ENCODE data around the gene CROCC2.

Gene CROCC2

DNA sequence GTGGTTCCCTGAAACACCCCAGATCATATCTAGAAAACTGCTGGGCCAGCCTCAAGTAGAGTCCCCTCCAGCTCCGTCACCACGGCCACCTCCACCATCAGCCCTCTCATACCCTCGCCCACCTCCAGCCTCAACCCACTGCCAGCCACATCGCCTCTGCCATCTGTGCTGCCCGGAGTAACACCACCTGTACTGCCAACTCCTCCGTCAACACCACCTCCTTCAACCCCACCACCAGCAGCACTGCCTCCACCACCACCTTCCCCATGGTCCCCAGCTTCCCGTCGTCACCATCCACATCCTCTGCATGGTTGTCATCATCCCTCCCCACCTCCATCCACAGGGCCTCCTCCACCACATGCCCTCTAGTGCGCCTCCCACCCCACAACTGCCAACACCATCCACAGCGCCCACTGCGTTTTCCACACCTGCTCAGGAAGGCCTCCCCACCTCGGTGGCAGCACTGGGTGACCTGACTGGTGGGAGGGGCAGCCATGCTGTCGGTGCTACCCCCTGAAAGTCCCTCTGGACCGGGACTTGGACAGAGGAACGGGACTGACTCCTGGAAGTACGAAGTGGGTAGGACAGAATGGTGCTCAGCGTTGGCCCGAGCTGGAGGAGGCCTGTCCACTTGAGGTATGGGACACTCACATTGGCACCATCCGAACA, 93.9 kb downstream of the CROCC2 start:
- DNase-seq, result peak; percentile 3
- ATAC-seq, result no peak

DNA sequence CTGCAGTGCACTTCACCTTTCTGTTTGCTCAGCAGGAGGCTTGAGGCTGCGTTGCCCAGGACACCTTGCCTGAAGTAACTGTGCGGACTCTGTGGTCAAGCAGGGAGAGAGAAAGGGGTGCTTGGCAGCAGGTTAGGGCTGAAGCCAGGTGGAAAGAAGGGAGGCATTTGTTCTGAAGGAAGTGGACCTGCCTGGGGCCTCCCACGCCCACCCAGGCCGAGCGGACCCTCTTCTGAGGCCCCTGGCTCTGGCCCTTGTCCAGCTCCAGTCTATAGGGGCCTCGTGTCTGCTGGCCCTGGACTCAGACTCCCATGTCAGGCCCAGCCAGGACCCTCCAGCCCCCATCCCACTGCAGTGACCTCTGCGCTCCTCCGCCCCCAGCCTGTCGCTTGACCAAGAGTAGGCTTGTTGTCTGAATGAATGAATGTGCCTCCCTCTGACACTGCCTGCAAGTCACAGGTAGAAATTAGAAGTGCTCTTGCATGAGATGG, 94.7 kb downstream of the CROCC2 start:
- peak; percentile 2 for DNase-seq
- ATAC-seq, result no peak

DNA sequence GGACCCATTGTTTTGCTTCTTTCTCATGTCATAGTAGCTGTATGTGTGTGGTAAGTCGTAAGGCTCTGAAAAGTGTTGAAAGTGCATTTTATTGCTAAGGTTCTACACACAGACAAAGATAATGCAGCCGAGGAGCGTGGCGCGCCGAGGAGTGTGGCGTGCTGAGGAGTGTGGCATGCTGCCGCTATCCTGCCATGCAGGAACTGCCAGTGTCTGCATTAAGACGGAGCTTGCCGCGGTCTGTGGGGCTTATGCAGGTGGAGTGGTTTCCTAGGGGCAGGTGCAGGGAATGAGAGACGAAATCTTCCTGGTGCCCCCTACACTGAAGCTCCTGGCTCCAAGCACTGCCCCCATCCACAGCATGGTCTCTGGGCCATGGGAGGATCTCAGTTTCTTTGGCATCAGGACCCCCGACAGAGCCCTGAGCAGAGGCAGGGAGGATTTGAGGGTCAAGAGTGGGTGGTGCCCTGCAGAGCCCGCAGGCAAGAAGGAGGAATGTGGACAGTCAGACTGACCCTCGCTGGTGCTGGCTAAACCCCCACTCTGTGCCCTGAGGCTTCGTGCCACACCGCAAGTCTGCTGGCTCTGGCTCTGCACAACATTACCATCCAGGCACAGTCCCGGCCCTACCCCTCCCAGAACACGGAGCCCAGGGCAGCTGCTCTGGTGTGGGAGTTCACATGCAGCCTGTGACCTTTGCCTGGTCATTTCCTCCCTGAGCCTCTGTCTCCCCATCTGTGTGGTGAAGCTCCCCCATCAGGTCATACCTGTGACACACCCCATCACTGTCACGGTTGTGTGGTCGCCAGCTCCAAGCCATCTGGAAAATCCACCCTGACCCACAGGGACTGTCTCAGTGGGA, 95.5 kb downstream of the CROCC2 start:
- DNase-seq, result peak; percentile 5
- peak; percentile 15 for ATAC-seq

DNA sequence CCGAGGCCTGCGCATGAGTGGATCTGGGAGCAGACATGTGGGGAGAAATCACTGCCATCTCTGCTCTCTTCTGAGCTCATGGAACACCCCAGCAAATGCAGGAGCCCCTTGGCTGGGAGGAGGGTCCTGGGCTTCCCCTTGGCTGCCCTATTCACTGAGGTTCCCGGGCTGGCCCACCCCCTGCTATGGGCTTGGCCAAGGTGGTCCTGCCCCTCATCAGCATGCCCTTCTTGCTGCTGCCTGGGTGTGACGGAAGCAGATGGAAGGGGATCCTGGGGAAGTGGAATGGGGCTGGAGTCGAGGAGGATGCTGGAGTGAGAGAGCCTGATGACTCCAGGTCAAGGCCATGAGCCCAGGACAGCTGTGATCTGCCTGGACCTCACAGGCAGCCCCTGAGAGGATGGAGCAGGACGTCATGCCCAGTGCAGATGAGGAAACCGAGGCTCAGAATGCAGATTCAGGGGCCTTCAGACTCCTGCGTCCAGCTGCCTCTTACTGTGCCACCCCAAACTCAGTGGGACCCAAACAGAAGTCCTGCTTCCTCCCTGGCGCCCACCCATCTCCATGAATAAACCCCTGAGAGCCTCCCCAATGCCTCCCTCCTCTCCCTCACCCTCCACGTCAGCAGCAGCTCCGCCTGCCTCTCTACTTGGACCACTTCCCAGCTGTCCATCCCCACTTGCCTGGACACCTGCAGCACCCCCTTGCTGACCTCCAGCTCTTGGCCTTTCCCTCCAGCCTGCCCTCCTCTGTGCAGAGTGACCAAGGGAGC, 96.3 kb downstream of the CROCC2 start:
- DNase-seq (no peak), ATAC-seq (no peak)

DNA sequence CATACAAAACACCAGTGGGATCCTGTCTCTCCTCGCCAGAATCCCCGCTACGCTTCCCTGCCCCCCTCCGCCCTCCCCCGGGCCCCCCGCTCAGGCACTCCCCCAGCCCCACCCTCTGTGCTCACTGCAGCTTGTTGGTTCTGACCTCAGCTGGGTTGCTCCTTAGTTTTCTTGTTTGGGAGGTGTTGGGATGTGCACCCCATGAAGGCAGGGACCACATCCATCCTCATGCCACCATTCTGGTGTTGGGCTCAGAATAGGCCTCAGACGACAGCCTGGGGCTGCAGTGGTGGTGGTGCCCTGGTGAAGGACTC, 96.9 kb downstream of the CROCC2 start:
- no peak for ATAC-seq
- DNase-seq, result no peak

DNA sequence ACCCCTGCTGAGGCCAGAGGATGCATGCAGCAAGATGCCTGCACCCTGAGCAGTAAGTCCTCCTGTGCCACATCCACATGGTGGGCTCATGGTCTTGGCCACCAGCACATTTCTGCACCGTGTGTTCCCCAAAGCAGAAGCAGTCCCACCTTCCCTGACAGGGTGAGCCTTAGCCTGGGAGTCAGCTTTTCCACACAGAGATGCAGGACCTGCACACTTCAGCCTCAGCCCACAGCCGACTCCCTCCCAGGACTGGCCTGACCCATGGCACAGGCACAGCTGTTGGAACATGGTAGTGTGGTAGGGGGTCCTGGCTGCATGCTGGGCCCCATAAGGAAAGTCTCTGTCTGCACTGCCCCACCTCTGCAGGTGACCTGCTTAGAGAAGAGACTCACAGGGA, 97.2 kb downstream of the CROCC2 start:
- DNase-seq (no peak), ATAC-seq (no peak)

DNA sequence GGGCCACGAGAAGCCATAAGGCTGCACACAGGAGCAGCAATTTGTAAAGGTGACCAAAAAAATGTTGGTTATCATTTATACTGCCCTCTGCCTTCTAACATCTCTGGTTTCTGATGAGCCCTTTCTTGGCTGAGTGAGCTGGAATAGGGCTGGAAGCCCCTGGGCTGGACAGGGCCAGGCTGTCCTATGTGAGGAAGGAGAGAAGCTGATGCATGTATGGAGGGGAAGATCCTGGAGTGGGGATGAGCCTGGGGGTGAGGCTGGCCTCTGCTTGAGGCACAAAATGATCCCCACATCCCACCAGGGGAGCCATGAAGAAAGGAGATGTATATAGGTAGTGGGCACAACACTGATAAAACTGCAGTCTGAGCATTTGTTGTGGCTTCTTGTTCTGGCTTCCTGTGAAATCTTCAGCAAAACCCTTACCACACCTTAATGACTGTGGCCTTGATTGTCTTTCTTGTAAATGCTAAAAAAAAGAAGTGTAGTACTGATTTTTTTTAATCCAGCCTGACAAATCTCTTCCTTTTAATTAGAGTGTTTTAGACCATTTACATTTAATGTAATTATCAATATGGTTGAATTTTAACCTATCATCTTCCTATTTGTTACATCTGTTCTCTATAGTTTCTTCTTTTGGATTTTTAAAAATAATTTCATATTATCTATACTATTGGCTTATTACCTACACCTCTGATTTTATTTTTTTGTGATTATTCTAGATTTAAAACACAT, 97.9 kb downstream of the CROCC2 start:
- DNase-seq, result no peak
- no peak for ATAC-seq

DNA sequence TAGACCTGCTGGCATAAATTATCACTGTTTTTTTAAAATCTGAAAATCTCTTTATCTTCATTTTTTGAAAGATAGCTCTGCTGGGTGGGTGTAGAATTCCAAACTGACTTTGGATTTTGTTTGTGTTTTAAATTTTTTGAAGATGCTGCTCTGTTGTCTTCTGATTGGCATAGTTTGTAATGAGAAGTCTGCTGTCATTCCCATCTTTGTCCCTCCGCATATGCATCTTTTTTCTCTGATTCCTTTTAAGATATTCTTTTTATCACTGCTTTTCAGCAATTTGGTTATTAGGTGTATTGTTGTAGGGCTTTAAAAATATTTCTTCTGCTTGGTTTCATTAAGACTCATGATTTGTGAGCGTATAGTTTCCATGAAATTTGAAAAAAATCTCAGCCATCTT, 99.4 kb downstream of the CROCC2 start:
- ATAC-seq, result no peak

DNA sequence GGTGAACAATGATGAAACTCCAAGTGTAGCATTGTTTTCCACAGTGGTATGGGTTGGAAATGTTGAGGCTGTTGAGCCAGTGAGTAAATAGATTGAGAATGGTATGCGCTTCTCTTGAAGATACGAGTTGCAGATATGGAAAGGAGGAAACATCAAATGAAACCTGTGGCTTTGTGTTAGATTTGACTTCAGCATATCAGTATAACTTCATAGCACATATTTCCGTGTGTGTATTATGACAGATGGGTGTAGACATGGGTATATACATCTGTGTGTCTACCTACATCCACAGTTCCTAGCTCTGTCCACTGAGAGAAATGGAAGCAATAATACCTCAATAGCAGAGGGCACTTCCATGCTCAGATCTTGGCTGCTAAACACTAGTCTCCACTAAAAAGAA, 100.3 kb downstream of the CROCC2 start:
- DNase-seq (no peak), ATAC-seq (peak; percentile 45)

More for the DNA sequence above, 99.4 kb downstream of the CROCC2 start:
- no peak for DNase-seq

DNA sequence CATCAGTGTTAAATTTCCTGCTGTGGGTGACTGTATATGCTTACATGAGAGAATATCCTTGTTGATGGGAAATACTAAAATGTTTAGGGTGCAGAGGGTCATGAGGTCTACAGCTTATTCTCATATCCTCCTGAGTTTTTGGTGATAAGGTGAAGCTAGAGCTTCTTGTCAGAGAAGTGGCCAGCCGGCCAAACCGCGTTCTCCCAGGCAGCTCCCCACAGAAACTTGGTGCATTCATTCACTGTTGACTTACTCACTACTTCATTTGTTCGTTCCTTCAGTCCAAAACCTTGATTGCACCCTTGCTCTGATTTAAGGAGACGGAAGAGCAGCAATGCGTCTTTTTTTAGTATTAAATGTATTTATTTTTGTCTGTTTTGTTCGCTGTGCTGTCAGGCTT, 101.0 kb downstream of the CROCC2 start:
- ATAC-seq, result no peak
- DNase-seq, result no peak

DNA sequence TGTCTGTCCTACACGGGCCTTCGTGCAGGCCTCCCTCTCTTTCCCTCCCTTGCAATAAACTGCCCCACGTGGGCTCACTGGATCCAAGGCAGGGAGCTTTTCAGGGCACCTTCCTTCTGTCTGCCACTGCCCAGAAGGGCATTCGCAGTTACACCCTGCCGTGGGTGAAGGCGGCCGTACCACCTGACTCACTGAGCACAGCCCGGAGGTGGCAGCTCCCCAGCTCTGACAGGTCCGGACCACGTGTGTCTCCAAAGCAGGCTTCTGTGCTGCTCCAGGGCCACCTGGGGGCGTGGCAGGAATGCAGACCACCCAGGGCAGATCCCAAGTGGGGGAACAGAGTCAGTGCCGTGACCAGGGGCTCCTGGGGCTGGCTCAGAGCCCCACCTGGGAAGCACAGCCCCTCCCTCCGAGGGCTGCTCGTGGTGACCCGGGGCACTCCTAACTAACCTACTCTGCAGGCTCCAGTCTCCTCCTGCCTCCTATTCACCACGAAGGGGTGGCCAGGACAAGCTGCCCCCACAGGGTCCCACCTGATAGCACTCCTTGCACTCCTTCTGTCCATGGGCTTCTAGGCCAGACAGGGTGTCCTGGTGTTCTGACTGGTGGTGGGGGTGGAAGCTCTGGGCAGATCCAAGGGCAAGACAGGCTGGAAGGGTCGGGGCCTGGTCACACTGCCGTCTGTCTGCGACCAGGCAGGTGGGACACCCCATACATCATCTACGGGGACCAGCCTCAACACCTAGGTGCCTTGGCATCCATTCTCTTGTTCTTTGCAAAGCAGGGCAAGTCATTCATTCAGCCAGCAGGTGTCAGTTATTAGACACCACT, 102.0 kb downstream of the CROCC2 start:
- ATAC-seq, result no peak
- no peak for DNase-seq

DNA sequence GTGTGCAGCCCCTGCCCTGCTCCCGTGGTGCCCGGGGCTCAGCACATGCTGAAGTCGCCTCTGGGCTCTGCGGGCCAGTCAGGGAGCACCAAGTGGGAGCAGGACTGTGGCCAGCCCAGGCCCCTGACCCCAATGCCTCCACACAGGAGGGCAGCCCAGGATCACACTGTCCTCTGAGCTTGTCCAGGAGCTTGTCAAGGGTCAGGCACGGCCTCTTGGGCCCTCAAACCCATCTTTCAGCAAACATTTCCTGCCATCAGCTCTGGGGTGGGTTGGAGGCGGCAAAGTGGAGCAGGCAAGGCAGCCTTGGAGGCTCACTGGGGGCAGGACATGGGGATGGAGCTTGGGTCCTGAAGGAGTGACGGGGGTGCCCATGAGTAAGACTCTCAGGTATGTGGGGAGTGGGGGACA, 102.6 kb downstream of the CROCC2 start:
- ATAC-seq, result no peak
- no peak for DNase-seq

DNA sequence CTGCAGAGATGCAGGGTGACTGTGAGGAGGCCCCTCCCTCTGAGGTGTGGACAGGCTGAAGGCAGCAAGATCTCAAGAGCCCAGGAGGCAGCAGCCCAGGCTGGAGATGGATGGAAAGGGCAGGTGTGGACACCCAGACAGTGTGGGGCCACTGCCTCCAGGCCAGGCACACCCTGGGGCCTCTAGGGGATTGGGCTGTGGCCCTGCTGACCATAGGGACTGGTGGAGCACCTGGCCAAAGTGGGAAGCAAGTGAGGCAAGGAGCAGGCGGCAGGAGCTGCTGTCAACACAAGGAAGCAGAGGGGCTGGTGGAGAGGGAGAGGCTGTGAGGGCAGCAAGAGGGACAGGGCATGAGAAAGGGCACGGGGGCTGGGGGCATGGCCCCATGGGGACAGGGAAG, 103.1 kb downstream of the CROCC2 start:
- DNase-seq, result no peak
- no peak for ATAC-seq

DNA sequence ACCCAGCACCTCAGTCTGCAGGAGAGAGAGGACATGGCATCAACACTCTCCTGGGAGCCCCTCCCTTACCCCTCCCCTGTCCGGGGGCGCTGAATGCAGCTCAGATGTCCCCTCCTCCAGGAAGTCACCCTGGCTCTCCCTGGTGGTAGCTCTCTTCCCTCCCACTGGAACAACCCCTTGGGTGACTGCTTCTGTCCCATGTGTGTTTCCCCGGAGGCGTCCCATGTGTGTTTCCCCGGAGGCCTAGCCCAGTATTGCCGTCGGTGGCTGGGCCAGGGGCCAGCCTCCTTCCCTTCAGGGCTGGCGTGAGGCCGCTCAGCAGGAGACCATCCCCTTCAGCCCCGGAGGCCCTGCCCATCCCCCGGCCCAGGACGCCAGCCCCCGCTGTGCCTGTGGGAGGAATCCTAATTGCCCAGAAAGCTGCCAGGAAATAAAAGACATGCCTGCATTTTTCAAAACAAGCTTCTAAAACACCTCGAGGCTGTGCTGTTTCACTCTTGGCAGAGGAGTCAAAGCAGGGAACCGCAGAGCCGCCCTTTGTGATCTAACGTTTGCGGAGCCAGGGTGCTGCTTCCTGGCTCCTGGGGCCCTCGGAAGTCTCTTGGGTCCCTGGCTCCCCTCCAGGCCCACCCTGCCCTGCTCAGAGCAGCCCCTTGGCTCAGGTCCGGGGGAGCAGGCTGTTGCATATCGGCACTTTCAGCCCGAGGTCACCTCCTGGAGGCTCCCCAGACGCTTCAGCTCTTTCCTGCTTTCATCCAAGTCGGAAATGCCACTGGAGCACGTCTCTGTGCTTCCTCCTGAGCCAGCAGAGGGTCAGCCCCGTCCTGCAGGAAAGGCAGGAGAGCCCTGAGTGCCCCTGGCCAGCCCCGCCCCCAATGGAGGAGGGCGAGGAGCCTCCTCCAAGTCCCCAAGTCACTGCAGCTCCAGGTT, 103.7 kb downstream of the CROCC2 start:
- peak; percentile 41 for DNase-seq
- peak; percentile 37 for ATAC-seq

DNA sequence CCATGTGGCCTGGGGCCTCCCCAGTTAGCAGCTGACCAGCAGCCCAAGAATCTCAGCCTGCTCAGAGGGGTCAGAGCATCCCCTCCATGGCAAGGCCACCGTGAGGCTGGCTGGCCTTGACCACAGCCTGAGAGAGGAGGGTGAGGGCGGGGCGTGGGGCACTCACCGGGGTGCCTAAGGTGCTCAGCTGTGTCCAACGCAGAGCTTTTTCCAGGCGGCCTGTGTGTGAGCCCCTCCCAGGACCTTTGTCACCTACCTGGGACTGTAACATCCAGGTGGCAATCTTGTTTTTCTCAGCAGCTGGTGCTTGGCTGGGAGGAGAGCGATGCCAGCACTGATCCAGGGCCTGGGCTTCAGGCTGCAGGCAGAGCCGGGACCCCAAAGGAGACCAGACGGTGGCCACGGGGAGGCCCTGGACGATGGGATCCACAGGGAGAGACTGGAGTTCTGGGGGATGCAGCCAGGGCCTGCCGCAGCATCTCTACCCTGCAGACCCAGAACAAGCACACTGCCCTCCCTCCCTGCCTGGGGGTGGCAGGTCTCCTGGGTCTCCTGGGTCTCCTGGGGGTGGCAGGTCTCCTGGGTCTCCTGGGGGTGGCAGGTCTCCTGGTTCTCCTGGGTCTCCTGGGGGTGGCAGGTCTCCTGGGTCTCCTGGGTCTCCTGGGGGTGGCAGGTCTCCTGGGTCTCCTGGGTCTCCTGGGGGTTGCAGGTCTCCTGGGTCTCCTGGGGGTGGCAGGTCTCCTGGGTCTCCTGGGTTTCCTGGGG, 104.6 kb downstream of the CROCC2 start:
- ATAC-seq (no peak), DNase-seq (peak; percentile 7)

DNA sequence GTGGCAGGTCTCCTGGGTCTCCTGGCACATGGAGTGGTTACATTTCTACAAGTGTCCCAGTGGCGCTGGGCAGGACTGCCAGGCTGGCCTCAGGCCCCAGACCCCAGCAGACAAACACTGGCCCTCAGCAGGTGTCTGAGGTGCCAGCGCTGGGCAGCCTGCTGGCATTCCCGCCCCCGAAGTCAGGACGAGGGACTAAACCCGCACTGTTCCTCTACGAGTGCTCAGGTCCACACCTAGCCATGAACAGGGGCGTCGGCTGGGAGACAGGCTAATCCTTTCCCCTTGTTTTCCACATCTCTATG, 105.1 kb downstream of the CROCC2 start:
- DNase-seq, result peak; percentile 7
- no peak for ATAC-seq

DNA sequence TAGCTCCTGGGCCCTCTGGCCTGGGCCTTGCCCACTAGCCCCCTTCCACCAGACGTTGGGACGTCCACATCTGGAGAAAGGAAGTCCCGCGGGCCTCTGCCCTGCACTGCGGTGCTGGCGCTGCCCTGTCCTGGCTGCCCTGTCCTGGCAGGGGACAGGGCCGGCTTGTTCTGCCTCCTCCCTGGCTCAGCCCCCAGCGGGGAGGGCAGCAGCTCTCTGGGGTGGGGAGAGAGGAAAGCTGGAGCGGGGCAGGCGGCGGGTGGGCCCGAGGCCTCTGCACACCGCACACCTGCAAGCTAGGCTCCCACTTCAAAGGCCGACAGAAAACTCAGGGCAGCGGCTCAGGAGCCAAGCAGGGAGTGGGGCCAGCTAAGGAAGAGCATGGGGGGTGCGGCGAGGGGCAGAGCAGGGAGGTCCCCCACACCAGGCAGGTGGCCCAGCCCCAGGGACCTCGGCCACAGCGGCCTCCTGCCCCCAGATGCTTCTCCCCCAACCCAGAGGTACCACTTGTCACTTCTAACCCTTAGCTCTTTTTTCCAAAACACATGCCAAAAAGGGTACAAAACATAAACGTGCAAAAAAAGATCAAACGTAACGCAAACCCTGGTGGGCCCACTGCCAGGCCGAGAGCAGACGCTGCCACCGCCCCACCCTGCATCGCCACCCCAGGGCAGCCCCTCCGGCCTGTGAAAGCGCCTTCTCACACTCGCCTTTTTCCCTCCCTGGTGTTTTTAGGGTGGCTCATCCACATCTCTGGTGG, 105.8 kb downstream of the CROCC2 start:
- peak; percentile 7 for ATAC-seq
- no peak for DNase-seq

DNA sequence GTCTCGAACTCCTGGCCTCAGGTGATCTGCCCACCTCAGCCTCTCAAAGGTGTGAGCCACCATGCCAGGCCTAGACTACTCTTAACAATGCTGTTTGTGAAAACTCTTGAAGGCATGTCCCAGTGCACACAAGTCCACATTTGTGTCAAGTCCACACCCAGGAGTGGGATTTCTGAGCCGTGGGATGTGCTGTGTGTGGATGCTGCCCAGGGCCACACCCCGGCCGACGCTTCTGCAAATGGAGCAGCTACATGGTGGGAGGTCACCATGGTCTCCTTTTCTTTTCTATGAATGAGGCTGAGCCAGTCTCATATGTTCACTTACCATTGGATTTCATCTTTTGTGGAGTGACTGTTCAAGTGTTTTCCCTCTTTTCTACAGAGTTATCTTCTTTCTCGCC, 108.1 kb downstream of the CROCC2 start:
- DNase-seq, result no peak
- ATAC-seq, result no peak

DNA sequence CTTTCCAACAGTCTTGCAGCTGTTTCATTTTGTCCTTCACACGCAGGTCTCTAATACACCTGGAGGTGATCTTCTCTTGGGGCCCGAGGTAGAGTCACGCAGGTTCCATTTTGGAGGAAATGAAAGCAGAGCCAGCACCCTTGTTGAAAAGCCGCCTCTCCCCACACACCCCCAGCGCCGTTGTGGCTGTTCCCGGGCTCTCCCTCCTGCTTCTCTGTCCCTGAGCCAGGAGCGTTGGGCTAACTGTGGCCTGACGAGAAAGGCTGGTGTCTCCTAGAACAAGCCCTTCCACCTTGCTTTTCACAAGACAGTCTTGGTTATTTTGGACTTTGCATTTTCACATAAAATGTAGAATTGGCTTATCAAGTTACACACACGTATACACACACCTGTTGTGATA, 108.6 kb downstream of the CROCC2 start:
- DNase-seq, result no peak
- ATAC-seq, result no peak
